Measurements from ENCODE around the gene ACYP2.

- TF ChIP-seq CTCF (IDR thresholded peaks at IDR 0.05; ENCODE audit: low read depth, low read length) (no peak), POLR2A (IDR thresholded peaks at IDR 0.05; ENCODE audit: extremely low read depth, insufficient read length) (no peak)
Observed at GRCh38 chr2:54133056-54133455, 17.6 kb downstream of the ACYP2 start.

Data from NB4 (cell line).